GM18858 (cell line): ENCODE data around the gene PTS.

ENCODE experiments used
- ATAC-seq: cut with Tn5 transposase; IDR thresholded peaks from one replicate; pipeline ENCODE4 v1.9.1; 2021; ENCODE audit not compliant: unreplicated experiment

Gene PTS

DNA sequence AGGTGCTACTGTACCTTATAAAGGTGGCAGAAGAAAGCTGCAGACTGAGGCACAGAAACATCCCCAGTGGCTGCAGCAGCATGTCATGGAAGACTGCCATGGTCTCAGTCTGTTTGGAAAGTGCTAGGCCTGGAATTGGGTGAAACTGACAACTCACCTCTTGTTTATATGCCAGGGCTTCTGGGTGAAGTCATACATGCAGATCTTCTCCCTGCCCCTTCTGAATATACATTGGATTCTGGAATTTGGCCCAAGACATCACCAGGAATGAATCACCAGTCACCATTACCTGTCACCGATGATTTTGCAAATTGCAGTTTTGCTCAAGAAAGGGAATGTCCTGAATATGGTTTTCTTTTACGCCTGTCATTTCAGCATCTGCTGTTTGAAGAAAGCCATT lies 34.3 kb downstream of the PTS start, which contains the start of gene PLET1:
Gene PLET1 (minus strand): TSS at position 371 of the 400 bp plus-strand sequence. CDS start 271 bp downstream, at position 100.
- ATAC-seq = no peak

DNA sequence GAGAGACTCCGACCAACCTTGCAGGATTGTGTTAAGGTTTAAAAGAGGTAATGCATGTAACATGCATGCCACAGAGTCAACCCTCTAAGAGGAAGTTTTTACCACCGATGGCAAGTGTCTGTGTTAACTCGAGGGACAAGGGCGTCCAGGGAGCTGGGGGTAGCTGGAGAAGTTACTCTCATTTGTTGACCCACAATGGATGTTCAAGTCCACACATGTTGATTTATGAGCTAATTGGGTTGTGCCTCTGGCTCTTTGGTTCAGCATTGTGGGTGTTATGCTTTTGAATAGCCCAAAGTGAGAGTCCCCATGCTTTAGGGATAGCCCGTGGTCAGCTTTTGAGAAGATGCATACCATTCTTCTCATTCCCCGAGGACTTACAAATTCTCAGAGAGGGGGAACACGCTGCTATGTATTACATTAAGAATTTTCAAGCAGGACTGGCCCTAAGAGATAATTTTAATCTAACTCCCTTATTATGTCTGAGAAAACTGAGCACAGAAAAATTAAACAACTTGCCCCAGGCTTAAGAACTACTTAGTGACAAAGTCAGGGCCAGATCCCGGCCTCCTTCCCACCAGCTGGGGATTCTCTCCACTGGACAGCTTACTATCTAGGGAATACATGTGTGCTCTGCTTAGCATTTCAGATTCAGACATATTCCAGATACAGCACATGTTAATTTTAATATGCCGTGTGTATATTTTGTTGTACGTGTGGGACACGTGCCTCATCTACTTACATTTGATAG lies 39.6 kb downstream of the PTS start:
- no peak for ATAC-seq

DNA sequence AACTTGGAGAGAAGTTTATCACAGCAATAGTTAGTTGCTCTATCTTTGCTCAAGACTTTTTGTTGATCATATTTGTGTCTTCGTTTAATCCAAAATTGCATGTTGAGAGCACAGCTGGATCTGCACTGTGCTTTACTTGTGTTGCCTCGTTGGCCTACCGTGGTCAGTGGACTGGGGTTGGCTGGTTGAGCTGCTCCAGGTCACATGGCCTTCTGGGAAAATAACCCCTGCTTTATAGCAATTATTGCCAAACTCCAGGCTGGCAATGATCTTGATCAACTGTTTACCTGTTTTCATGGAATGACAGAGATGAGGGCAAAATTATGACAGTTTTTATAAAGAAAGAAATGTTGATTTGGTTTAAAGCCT lies 40.2 kb downstream of the PTS start:
- ATAC-seq = no peak

DNA sequence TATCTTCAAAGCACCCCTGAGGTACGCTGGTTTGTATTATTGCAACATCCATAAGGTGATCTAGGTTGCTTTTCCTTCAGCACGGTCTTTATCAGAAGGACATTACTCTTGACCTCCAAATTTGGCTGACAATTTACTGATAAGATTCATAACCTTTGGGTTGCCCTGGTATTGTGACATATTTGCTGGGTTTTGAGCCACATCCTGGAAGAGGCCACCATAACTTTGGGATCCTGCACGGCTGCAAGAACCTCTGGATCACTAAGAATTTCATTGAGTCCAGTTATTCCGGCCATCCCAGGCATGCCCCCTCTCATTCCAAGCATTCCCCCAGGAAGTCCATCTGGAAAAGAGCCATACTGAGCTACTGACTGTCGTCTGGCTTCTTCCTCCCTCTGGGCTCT lies 41.0 kb downstream of the PTS start:
- no peak for ATAC-seq

DNA sequence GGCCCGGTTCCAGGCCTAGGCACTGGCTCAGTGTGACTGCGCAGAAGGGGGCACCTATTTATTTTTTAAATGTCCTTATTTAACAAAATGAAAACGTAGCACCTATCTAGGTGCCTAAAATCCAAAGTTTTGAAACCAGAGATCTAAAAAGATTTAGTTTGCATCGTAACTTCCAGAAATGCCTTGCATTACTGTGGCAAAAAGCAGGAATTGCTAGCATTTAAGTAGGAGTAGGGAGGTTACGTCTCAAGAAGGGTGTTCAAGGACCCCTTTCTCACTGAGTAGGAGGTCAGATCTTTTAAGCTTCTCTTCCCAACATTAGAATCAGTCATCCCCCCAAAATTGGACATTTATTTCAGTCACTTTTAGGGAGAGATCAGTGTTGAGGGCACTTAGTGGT lies 42.2 kb downstream of the PTS start:
- no peak for ATAC-seq

DNA sequence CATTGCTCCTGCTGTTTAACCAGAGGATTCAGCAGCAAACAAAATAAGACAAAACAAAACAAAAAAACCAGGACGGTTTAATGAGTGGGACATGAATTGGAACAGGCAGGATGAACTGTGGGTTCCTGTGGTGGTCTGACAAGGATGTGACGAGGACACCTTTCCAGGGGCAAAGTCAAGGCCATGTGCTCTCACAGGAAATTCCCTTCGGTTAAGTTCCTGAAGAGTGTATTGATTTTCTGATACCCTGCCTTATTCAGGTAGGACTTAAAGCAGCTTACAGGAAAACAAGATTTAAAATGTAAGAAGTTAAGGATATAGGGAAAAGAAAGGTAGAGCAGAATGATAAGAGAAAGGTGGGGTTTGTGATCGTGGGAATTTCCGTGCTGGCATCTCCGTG lies 42.9 kb downstream of the PTS start:
- no peak for ATAC-seq

DNA sequence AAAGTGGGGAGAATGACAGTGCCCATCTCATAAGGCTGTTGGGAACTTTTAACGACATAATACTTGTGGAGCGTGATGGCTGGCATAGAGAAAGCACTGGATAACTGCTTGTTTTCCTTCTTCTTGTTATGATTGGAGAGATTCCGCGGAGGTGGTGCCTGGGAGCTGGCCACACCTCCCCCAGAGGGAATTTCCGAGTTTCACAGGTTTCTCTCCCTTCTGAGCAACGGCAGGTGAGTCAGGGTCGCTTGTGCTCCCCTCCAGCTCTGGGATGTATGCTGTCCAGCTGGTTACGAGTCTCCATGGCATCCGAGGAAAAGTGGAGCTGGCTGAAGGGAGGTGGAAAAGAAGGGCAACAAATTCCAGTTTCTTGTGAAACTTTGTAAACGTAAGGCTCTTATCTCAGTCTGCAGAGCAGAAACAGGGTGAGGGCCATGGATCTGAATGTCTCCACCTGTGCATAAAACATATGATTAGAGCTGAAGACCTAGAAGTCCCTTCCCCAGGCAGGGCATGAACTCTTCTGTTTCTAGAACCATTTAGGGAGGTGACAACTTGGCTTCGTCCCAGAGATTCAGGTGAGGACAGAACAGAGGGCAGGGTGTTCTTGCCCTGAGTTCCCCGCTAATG lies 44.4 kb downstream of the PTS start:
- ATAC-seq = no peak

DNA sequence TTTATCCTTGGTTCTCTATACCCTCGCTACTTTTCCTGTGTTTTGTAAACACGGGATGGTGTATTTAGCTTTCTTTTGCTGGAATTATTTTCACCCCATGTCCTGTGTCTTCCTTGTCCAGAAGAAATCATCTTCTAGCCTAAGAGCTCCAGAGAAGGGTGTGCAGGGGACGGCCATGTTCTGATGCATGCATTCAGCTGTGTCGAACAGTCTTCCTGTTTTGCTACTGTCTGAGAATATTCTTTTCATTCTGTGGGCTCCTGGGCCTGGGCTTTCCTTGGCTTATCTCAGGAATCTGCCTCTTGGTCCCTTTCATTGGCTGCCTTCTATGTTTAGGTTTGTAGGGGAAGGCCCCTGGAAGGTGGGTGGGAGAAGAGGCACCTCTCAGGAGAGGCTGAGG lies 45.0 kb downstream of the PTS start:
- ATAC-seq = no peak

DNA sequence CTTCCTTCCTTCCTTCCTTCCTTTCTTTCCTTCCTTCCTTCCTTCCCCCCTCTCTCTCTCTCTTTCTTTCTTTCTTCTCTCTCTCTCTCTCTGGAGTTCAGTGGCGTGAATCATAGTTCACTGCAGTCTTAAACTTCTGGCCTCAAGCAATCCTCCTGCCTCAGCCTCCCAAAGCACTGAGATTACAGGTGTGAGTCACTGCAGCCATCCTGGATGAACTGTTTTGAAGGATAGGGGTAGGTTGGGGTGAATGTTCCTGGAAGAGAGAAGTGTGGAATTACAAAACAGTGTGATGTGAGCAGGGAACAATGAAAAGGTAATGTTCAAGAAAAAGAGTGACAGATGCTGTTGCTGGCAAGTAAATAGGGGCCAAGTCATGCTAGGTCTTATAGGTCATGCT lies 46.8 kb downstream of the PTS start:
- ATAC-seq = no peak

DNA sequence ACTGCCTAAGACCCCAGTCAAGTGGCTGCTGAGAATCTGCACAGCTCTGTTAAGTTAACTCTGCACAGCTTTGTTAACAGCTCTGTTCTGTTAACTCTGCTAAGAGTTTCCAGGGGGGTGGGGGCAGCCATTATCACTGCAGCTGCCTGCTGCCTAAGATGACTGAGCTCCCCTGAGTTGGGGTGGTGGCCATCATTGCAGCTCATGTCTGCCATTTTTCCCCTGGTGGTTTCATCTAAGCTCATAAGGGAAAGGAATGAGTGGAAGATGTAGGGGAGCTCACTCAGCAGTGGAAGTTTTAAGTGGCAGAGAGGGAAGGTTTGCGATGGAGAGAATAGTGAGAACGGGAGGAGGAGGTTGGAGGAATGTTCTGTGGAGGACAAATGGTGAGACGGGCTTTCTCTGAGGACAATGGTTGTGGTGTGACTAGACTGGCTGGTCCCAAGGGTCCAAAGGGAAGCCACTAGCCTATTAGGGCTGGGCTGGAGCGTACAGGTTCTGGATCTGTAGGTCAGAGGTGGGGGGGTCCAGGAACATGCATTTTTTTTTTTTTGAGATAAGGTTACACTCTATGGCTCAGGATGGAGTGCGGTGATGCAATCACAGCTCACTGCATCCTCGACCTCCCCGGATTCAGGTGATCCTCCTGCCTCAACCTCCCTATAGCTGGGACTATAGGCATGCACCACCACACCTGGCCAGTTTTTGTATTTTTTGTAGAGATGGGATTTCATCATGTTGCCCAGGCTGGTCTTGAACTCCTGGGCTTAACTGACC lies 48.0 kb downstream of the PTS start:
- no peak for ATAC-seq

DNA sequence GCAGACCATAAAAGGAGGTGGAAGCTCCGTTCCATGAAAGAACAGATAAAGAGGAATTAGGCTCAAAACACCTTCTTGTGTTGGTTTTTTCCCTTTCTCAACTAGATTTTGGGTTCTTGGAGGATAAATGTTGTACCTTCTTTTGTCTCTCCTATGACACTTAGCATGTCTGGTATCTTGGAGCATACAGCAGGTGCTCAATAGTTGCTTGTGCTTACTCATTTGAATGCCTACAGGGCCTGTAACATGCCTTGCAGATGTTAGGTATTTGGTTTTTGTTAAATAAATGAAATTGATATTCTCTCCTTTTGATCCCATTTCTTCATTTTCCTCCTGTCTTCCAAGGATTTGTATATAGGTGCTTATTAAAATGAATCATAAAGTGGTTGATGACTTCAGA lies 50.8 kb downstream of the PTS start:
- ATAC-seq = no peak

DNA sequence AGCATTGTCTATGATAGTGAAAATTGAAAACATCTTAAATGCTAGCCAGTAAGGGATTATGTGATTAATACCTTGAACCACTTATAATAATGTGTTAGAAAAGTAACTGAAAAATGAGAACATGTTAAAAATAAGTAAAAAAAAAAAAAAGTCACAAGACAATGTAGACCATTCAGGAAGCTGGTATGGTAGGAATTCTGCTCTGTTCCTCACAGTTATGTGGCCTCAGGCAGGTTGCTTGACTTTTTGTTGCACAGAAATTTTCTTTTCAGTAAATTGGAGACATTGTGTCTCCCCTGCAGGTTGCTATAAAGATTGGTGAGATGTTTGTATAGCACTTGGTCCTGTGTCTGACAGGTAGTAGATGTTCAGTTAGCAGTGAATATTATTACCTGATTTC lies 51.7 kb downstream of the PTS start:
- no peak for ATAC-seq

DNA sequence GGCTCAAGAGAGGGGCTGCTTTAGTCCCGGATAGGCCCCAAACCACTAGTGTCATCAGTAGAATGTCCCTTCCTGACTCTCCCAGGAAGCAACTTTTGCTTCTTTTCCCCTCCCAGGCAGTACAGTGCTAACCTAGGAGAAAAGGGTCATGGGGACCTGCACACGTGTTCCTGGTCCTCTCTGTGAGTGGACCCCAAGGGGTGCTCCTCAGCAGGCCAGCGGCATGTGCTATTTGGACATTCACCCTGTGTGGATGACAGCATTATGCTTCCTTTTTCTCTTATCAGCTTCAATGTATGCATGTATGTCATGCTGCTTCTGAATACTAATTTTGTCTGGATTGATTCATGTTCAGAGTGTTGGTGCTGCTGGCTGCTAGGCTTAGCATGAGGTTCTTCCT lies 52.6 kb downstream of the PTS start:
- ATAC-seq = no peak

DNA sequence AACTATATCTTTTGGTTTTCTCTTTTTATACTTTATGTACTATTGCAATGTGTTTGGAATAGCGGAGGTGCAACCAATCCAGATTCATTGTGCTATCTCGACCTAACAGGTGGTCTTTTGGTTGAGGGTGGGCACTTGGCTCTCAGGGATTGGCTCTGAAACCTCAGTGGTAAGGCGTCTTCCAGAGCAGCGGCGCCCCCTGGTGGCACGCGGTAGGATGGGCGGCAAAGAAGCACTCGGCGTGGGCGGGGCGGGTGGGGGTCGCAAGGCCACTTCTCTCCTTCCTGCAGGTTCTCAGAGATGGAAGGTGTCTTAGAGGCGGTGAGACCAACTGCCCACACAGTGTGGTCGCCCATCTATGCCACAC lies 53.7 kb downstream of the PTS start:
- ATAC-seq = no peak

DNA sequence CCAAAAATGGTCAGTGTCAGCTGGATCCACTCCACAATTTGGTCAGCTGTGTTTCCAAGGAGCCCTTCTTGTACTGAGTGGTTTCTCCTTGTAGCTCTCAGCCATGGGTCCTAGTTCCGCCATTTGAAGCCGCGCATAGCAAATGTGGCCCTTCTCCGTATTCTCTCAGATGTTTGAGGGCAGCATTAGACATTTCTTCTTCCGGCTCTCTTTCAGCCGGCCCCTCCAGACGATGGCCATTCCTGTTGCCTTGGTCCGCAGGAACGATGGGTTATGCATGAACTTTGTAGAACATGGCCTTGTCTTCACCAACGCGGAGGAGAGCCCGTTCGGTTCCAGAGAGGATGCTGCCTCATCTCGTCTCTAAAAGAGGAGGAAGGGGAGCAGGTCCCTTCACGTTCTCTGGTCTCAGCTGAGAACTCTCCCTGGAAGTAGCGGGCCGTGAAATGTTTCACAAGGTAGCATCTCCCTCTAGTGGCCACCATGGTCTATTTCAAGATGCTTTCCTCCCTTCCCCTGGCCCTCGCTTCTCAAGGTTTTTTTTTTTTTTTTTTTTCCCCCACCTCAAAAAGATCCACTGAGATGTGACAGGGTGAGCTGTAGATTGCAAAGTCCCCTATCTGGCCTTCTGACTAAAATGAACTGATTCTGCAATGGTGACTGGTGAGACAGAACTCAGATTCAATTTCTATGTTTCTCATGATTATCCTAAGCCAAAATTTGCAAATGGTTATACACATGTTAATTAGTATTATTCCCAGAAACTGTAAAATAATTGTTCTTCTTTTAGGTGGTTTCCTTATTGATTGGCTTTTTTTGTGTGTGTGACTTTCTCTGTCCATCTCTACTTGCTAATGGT lies 54.3 kb downstream of the PTS start:
- peak; percentile 62 for ATAC-seq

DNA sequence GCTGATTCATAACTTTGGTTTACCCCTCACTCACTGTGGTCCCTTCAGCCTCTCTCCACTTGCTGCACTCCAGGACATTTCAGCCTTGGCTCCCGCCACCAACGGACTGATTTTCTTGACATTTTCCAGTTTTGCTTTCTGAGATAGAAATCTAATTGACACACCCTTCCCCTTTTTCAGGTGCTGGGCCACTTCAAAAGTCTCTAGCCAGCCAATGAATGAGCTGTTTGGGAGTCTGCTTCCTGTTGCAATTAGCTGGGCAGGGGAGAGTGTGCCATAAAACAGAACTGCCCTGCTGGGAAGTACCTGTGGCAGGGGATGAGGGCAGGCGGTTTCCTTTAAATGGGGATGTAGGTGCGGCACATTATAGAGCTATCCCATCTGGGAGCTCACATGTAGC lies 55.5 kb downstream of the PTS start:
- ATAC-seq = no peak
